ENCODE data around the gene LYPLAL1. TPM values are rescaled to one million over a fixed set of nuclear protein-coding genes. Genes with fewer than 3 reads are reported as not detected.

The LYPLAL1 gene
- total and polyA plus RNA-seq, 2 of the 8 experiments (the other 6 are each of a cell fraction or from before 2014, with no cell fraction given), result 6.3 to 23.8 TPM

GRCh38 chr1:219215477-219215876, 41.8 kb downstream of the LYPLAL1 start:
- Histone ChIP-seq H3K4ac (replicated peaks; ENCODE audit: insufficient read length, low read depth, low read length) (no peak overlapping the region), H2BK15ac (ENCODE audit: low read length) (no peak overlapping the region), H3K27me3 (replicated peaks in 1 of 4; ENCODE audit: control insufficient read depth in 3 of 4, extremely low read depth in 1 of 4, insufficient read depth in 3 of 4, low read length in 3 of 4) (peaks cover 0 to 1% (median 0%) of the 10 kb centered on the region in 4 experiments; a peak in 1 of 7 replicates), H3K4me1 (replicated peaks in 1 of 4; ENCODE audit: control insufficient read depth in 3 of 4, insufficient read depth in 4 of 4, low read length in 3 of 4) (no peaks in the 10 kb centered on the region), H2BK120ac (replicated peaks; ENCODE audit: low read depth, low read length) (no peak overlapping the region), H3K14ac (ENCODE audit: insufficient read length) (no peak overlapping the region), H3K23me2 (ENCODE audit: low read depth, low read length) (no peaks in the 10 kb centered on the region; the same call in 1 of the 2 replicates), H3K9ac (replicated peaks in 1 of 4; ENCODE audit: extremely low read depth in 1 of 4, low read depth in 3 of 4, low read length in 3 of 4) (no peak overlapping the region), H3K36me3 (ENCODE audit: control insufficient read depth in 2 of 4, insufficient read depth in 4 of 4, low read length in 3 of 4) (no peaks in the 10 kb centered on the region; a peak in 1 of 8 replicates), H4K5ac (ENCODE audit: insufficient read length, low read depth, low read length) (no peak overlapping the region), H4K91ac (replicated peaks; ENCODE audit: insufficient read length, low read length) (no peak overlapping the region), H4K8ac (ENCODE audit: extremely low read depth, insufficient read depth, low read length) (no peak overlapping the region), H3K4me2 (ENCODE audit: insufficient read depth in 1 of 2, low read depth in 2 of 2, low read length in 2 of 2) (no peak overlapping the region), H3K27ac (ENCODE audit: low read depth, low read length) (no peak overlapping the region), H3K18ac (ENCODE audit: extremely low read depth, low read length) (no peak overlapping the region), H4K20me1 (replicated peaks in 1 of 2; ENCODE audit: control insufficient read depth in 1 of 2, insufficient read depth in 2 of 2, low read length in 2 of 2) (peaks cover 0 to 2% of the 10 kb centered on the region in 2 experiments), H2AFZ (ENCODE audit: low read length) (no peak overlapping the region), H2AK5ac (ENCODE audit: low read depth, low read length) (no peak overlapping the region), H3K79me2 (ENCODE audit: control insufficient read depth in 1 of 2, insufficient read depth in 2 of 2, low read length in 2 of 2) (no peaks in the 10 kb centered on the region), H3K4me3 (ENCODE audit: extremely low read depth in 1 of 4, insufficient read depth in 2 of 4, low read depth in 3 of 4, low read length in 4 of 4) (no peak overlapping the region), H3K79me1 (ENCODE audit: low read depth, low read length) (no peaks in the 10 kb centered on the region; the same call in 1 of the 2 replicates), H3K23ac (ENCODE audit: insufficient read length) (no peak overlapping the region), H3K56ac (replicated peaks; ENCODE audit: insufficient read length, low read depth, low read length) (no peak overlapping the region), H2BK5ac (ENCODE audit: low read depth, low read length) (no peak overlapping the region), H2BK20ac (ENCODE audit: low read length) (no peak overlapping the region), H2BK12ac (ENCODE audit: low read depth, low read length) (no peak overlapping the region), H3K9me3 (ENCODE audit: insufficient read depth in 2 of 2, low read depth in 1 of 2, low read length in 1 of 2) (no peaks in the 10 kb centered on the region)
- FAIRE-seq (no peak), DNase-seq (ENCODE audit: low read depth in 1 of 2, low spot score in 2 of 2) (no peak)
- ChIA-PET POLR2A (ENCODE audit: partially characterized antibody) (no interaction called here), CTCF (ENCODE audit: partially characterized antibody) (interaction anchor here (0.5 to 0.9 kb wide), 2 partner anchors 228 to 597 kb away, joined by 3 to 4 read pairs; no protein-coding TSS in a partner anchor)
- no peak for TF ChIP-seq CHD2 (IDR thresholded peaks at IDR 0.05; ENCODE audit: low read length)
- TF ChIP-seq TAF7 (optimal IDR thresholded peaks at IDR 0.05; ENCODE audit: borderline replicate concordance, low read depth, low read length), result no peak
- TF ChIP-seq NRF1 (IDR thresholded peaks at IDR 0.05; ENCODE audit: low read depth, low read length), result no peak
- TF ChIP-seq ASH2L (IDR thresholded peaks at IDR 0.05; ENCODE audit: low read length), result no peak

All from H1 (cell line).